Sigmoid colon (tissue), 4 donors: ENCODE results near the gene ADD3.

Experiments
- EP300 ChIP-seq, 4 donors: sonication (generic); formaldehyde crosslinking; IDR thresholded peaks; one replicate each; pipeline ENCODE4 v1.6.1; 2017; ENCODE audit warnings: antibody characterized with exemption in 4 of 4
- POLR2A ChIP-seq, 2 donors: fragments of 450-650 bp; IDR thresholded peaks; one replicate each; pipeline ENCODE4 v1.6.1; 2016; ENCODE audit warnings: antibody characterized with exemption in 2 of 2, mild to moderate bottlenecking in 2 of 2, moderate library complexity in 2 of 2
- POLR2AphosphoS5 ChIP-seq, 4 donors: sonication (generic); formaldehyde crosslinking; IDR thresholded peaks; one replicate each; pipeline ENCODE4 v1.6.1; 2017; ENCODE audit warnings: antibody characterized with exemption in 4 of 4
- TF ChIP-seq, protein P1 (sequence below), 4 experiments: fragments of 450-650 bp in 3 of 4; fragments of 200-600 bp in 1 of 4; IDR thresholded peaks; one replicate each; pipeline ENCODE4 v1.5.1; 2016 to 2019; ENCODE audit warnings: antibody characterized with exemption in 4 of 4, mild to moderate bottlenecking in 3 of 4, moderate library complexity in 2 of 4

DNA sequence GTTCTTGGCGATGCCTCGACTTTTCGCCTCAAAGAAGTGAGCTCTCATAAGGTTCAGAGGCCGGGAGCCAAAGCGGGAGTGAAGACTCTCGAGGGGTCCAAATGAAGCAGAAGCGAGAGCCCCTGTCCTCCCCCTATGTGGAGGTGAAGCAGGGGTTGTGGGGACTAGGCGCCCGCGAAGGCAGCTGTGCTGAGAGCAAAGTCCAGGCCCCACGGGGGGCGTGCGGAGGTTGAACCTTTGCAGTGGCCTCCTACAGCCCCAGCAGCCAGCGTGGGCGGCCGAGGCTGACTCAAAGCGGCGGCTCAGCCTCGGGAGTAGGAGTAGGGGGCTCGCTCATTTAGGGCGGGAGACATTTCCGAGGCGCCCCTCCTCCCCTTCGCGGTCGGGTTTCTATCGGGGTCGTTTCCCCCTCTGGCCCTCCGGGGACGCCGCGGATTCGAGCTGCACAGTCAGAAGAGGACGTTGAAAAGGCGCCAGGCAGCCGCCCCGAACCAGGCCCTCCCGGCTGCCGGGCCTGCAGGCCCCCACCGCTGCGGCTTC is 553 bp upstream of the ADD3 start:
- TF ChIP-seq, protein P1, sequence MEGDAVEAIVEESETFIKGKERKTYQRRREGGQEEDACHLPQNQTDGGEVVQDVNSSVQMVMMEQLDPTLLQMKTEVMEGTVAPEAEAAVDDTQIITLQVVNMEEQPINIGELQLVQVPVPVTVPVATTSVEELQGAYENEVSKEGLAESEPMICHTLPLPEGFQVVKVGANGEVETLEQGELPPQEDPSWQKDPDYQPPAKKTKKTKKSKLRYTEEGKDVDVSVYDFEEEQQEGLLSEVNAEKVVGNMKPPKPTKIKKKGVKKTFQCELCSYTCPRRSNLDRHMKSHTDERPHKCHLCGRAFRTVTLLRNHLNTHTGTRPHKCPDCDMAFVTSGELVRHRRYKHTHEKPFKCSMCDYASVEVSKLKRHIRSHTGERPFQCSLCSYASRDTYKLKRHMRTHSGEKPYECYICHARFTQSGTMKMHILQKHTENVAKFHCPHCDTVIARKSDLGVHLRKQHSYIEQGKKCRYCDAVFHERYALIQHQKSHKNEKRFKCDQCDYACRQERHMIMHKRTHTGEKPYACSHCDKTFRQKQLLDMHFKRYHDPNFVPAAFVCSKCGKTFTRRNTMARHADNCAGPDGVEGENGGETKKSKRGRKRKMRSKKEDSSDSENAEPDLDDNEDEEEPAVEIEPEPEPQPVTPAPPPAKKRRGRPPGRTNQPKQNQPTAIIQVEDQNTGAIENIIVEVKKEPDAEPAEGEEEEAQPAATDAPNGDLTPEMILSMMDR (IDR thresholded peaks at IDR 0.05), result no peak
- TF ChIP-seq POLR2A (IDR thresholded peaks at IDR 0.05), result peak in 1 of 2 donors; percentile 21
- peak in 1 of 4 donors; percentile 29 for TF ChIP-seq EP300 (IDR thresholded peaks at IDR 0.05)
- TF ChIP-seq POLR2AphosphoS5 (IDR thresholded peaks at IDR 0.05), result peak in 3 of 4 donors; percentile 21 to 71 (median 44)
